ENCODE data around the gene RFX1. TPM values are rescaled to one million over a fixed set of nuclear protein-coding genes. Genes with fewer than 3 reads are reported as not detected.

The RFX1 gene
- total and polyA plus RNA-seq, 9 of the 15 experiments (the other 6 are each of a cell fraction or from before 2014, with no cell fraction given), result 0.14 to 19.3 (median 1.2) TPM

GRCh38 chr19:13926010-13926409 is 80.1 kb downstream of the RFX1 start:
- H3K4me1 ChIP-seq (replicated peaks in 1 of 2; ENCODE audit: control insufficient read depth in 2 of 2, insufficient read depth in 2 of 2, low read length in 2 of 2), result peaks cover 0 to 17% of the 10 kb centered on the region in 2 experiments; a peak in 2 of 5 replicates
- no peak for ATAC-seq
- H3K79me2 ChIP-seq (ENCODE audit: control insufficient read depth, insufficient read depth, low read length), result no peaks in the 10 kb centered on the region
- no peaks in the 10 kb centered on the region for H4K20me1 ChIP-seq (replicated peaks; ENCODE audit: control insufficient read depth, insufficient read depth, low read length)
- TF ChIP-seq ZKSCAN1 (IDR thresholded peaks at IDR 0.05; ENCODE audit: low read depth, low read length), result peak; percentile 91
- TF ChIP-seq BRF1 (IDR thresholded peaks at IDR 0.05; ENCODE audit: borderline replicate concordance, extremely low read depth, insufficient read length), result no peak
- TF ChIP-seq NR4A1 (CRISPR knock-in tag; IDR thresholded peaks at IDR 0.05), result no peak
- TF ChIP-seq NR4A1 (tag; IDR thresholded peaks at IDR 0.05), result no peak
- no peak for DNase-seq (ENCODE audit: extremely low read depth in 1 of 4, low spot score in 3 of 4)
- H3K27ac ChIP-seq (ENCODE audit: extremely low read depth, low read depth, low read length), result no peak overlapping the region
- peaks cover 2% of the 10 kb centered on the region for H3K9me3 ChIP-seq (replicated peaks; ENCODE audit: control insufficient read depth, insufficient read depth, low read depth, low read length)
- ChIA-PET POLR2A (interaction anchor here (0.5 to 1.1 kb wide), 4 partner anchors 8 to 219 kb away, joined by 3 to 4 read pairs (median 3); no protein-coding TSS in a partner anchor), CTCF (ENCODE audit: low intra/inter-chr PET ratio) (no interaction called here)
- no peak overlapping the region for H3K4me3 ChIP-seq
- BruUV-seq (replicated peaks), result no TSS peak
- in situ Hi-C loops (cut with MboI), result no loop called here
- H3K4me2 ChIP-seq (ENCODE audit: insufficient read depth, low read length), result no peak overlapping the region
- H3K27me3 ChIP-seq (ENCODE audit: control insufficient read depth in 2 of 2, insufficient read depth in 2 of 2, low read length in 2 of 2), result no peaks in the 10 kb centered on the region
- H2AFZ ChIP-seq (ENCODE audit: low read depth, low read length), result no peak overlapping the region
- H3K9ac ChIP-seq (ENCODE audit: insufficient read depth in 1 of 2, low read depth in 2 of 2, low read length in 2 of 2), result no peak overlapping the region
- WGBS (ENCODE audit: insufficient coverage, low coverage, missing lambda C conversion rate), result no CpG with 5 or more reads among the region's 4 CpGs
- peaks cover 4% of the 10 kb centered on the region for H3K9me1 ChIP-seq (ENCODE audit: control insufficient read depth, insufficient read depth, low read length)
- peaks cover 59% of the 10 kb centered on the region for H3K36me3 ChIP-seq (ENCODE audit: control insufficient read depth, insufficient read depth, low read length)
- intact Hi-C loops (cut with micrococcal nuclease), result no loop called here
- FAIRE-seq, result peak; percentile 19

DNA sequence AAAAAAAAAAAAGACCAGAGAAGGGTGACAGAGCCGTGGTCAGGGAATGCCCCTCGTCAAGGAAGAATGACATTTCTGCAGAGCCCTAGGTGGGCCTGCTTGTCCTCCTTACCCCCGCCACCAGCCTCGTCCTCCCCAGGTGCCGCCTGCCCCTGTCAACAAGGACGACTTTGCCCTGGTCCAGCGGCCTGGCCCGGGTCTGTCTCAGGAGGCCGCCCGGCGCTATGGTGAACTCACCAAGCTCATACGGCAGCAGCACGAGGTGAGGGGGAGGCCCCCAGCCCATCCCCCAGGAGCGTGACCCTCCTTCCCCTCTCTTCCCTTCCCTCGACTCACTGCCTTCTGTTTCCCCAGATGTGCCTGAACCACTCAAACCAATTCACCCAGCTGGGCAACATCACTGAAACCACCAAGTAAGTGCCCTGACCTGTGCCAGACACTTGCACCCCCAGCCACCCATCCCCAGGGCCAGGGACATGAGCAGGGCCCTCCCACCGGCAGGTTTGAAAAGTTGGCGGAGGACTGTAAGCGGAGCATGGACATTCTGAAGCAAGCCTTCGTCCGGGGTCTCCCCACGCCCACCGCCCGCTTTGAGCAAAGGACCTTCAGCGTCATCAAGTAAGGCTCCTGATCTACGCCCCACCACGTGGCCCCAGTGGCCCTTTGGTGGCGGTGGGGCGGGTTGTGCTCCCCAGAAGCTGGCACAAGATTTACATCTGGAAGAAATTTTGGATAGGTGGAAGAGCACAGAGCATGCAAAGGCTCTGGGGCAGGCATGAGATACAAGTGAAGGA is 82.7 kb downstream of the RFX1 start:
- 93% methylated on average over 24 of the region's 28 CpGs for WGBS (ENCODE audit: insufficient coverage, low coverage, missing lambda C conversion rate)
- Histone ChIP-seq H3K4me1 (replicated peaks in 1 of 2; ENCODE audit: control insufficient read depth in 2 of 2, insufficient read depth in 2 of 2, low read length in 2 of 2) (peaks cover 0 to 14% of the 10 kb centered on the region in 2 experiments; a peak in 2 of 5 replicates), H3K9me1 (ENCODE audit: control insufficient read depth, insufficient read depth, low read length) (peaks cover 4% of the 10 kb centered on the region), H3K27ac (ENCODE audit: extremely low read depth, low read depth, low read length) (no peak overlapping the region), H3K9me3 (replicated peaks; ENCODE audit: control insufficient read depth, insufficient read depth, low read depth, low read length) (peaks cover 6% of the 10 kb centered on the region), H3K4me2 (ENCODE audit: insufficient read depth, low read length) (no peak overlapping the region), H3K27me3 (ENCODE audit: control insufficient read depth in 2 of 2, insufficient read depth in 2 of 2, low read length in 2 of 2) (no peaks in the 10 kb centered on the region; a peak in 1 of 5 replicates), H3K79me2 (ENCODE audit: control insufficient read depth, insufficient read depth, low read length) (no peaks in the 10 kb centered on the region), H4K20me1 (replicated peaks; ENCODE audit: control insufficient read depth, insufficient read depth, low read length) (no peaks in the 10 kb centered on the region), H3K4me3 (no peak overlapping the region), H2AFZ (ENCODE audit: low read depth, low read length) (no peak overlapping the region), H3K9ac (ENCODE audit: insufficient read depth in 1 of 2, low read depth in 2 of 2, low read length in 2 of 2) (no peak overlapping the region; a peak in 1 of 4 replicates), H3K36me3 (ENCODE audit: control insufficient read depth, insufficient read depth, low read length) (peaks cover 71% of the 10 kb centered on the region)
- no peak for DNase-seq (ENCODE audit: extremely low read depth in 1 of 4, low spot score in 3 of 4)
- no peak for TF ChIP-seq GABPA (tag; conservative IDR thresholded peaks at IDR 0.05; ENCODE audit: low read depth)
- peak; percentile 42 for TF ChIP-seq POLR2G (IDR thresholded peaks at IDR 0.05; ENCODE audit: low read depth, low read length)
- intact Hi-C loops (cut with micrococcal nuclease) (no loop called here), in situ Hi-C loops (cut with MboI) (no loop called here)
- ChIA-PET CTCF (ENCODE audit: low intra/inter-chr PET ratio) (no interaction called here), POLR2A (interaction anchor here (4.3 kb wide), 1 partner anchor 9 kb away, joined by 21 read pairs; no protein-coding TSS in a partner anchor)
- no peak for FAIRE-seq
- ATAC-seq, result no peak
- no TSS peak for BruUV-seq (replicated peaks)
